ENCODE results near the gene BCAP29.

BCAP29 gene

GRCh38 chr7:107584716-107585115 lies 4.7 kb downstream of the BCAP29 start:
- DNase-seq: no peak

GRCh38 chr7:107588529-107589130 lies 8.6 kb downstream of the BCAP29 start:
- DNase-seq: no peak

GRCh38 chr7:107591421-107591820 lies 11.4 kb downstream of the BCAP29 start:
- DNase-seq: no peak

GRCh38 chr7:107592361-107593024 lies 12.4 kb downstream of the BCAP29 start:
- no peak for DNase-seq

GRCh38 chr7:107593025-107593410 lies 13.0 kb downstream of the BCAP29 start:
- no peak for DNase-seq

- no peak for DNase-seq
These were observed 15.1 kb downstream of the BCAP29 start for GRCh38 chr7:107594961-107595737.

GRCh38 chr7:107596881-107597581 lies 17.0 kb downstream of the BCAP29 start:
- DNase-seq: no peak

GRCh38 chr7:107597582-107597916 lies 17.5 kb downstream of the BCAP29 start:
- DNase-seq: no peak

- no peak for DNase-seq
These were observed 17.9 kb downstream of the BCAP29 start for GRCh38 chr7:107597953-107598352.

GRCh38 chr7:107599262-107599661 lies 19.2 kb downstream of the BCAP29 start:
- DNase-seq: no peak

GRCh38 chr7:107600816-107601215 lies 20.8 kb downstream of the BCAP29 start:
- DNase-seq: no peak

- no peak for DNase-seq
These were observed 25.3 kb downstream of the BCAP29 start for GRCh38 chr7:107605218-107605815.

GRCh38 chr7:107606303-107606702 lies 26.3 kb downstream of the BCAP29 start:
- no peak for DNase-seq

GRCh38 chr7:107609811-107610261 lies 29.8 kb downstream of the BCAP29 start:
- peak; percentile 4 for DNase-seq

- DNase-seq: no peak
These were observed 30.3 kb downstream of the BCAP29 start for GRCh38 chr7:107610323-107610722.

GRCh38 chr7:107613439-107613838 lies 33.4 kb downstream of the BCAP29 start:
- DNase-seq: no peak

GRCh38 chr7:107613948-107614347 lies 33.9 kb downstream of the BCAP29 start:
- DNase-seq: no peak

- DNase-seq: no peak
These were observed 34.4 kb downstream of the BCAP29 start for GRCh38 chr7:107614425-107614824.

- DNase-seq: no peak
These were observed 36.0 kb downstream of the BCAP29 start for GRCh38 chr7:107615910-107616680.

GRCh38 chr7:107622429-107622828 lies 42.4 kb downstream of the BCAP29 start:
- DNase-seq: no peak

- no peak for DNase-seq
These were observed 42.8 kb downstream of the BCAP29 start for GRCh38 chr7:107622894-107623293.

GRCh38 chr7:107627002-107627401 lies 47.0 kb downstream of the BCAP29 start:
- DNase-seq: no peak

All from NCI-H1092 treated with DMSO at 0.1 percent for 48 hours (cell line).